GM19452 (cell line): ENCODE results near the gene COL4A2.
"Not testable (repeated sequence)": the region's sequence is repeated elsewhere in the genome, so short reads cannot be mapped to it uniquely, and the experiment has no call there.

Source experiments
- ATAC-seq: cut with Tn5 transposase; IDR thresholded peaks from one replicate; pipeline ENCODE4 v1.9.1; 2021; ENCODE audit not compliant: unreplicated experiment

COL4A2 gene

GRCh38 chr13:110485604-110486003 lies 178.5 kb downstream of the COL4A2 start:
- no peak for ATAC-seq

- ATAC-seq, result no peak
These were observed 179.1 kb downstream of the COL4A2 start for GRCh38 chr13:110486061-110486715.

- not testable (repeated sequence) for ATAC-seq
These were observed 179.8 kb downstream of the COL4A2 start for GRCh38 chr13:110486880-110487279.

GRCh38 chr13:110490009-110490770 lies 183.1 kb downstream of the COL4A2 start:
- ATAC-seq, result no peak

- no peak for ATAC-seq
These were observed 185.0 kb downstream of the COL4A2 start for GRCh38 chr13:110491869-110492678.

- ATAC-seq, result no peak
These were observed 185.9 kb downstream of the COL4A2 start for GRCh38 chr13:110492679-110493593.

- no peak for ATAC-seq
These were observed 186.5 kb downstream of the COL4A2 start for GRCh38 chr13:110493613-110494012.

- no peak for ATAC-seq
These were observed 188.3 kb downstream of the COL4A2 start for GRCh38 chr13:110495376-110495775.

GRCh38 chr13:110495881-110496280 lies 188.8 kb downstream of the COL4A2 start:
- ATAC-seq, result no peak

GRCh38 chr13:110496281-110496680 lies 189.2 kb downstream of the COL4A2 start:
- no peak for ATAC-seq

GRCh38 chr13:110497003-110497402 lies 189.9 kb downstream of the COL4A2 start:
- no peak for ATAC-seq

- ATAC-seq, result not testable (repeated sequence)
These were observed 190.8 kb downstream of the COL4A2 start for GRCh38 chr13:110497896-110498295.

- no peak for ATAC-seq
These were observed 191.2 kb downstream of the COL4A2 start for GRCh38 chr13:110498327-110498726.

GRCh38 chr13:110498765-110499164 lies 191.7 kb downstream of the COL4A2 start:
- ATAC-seq, result no peak

- ATAC-seq, result no peak
These were observed 192.7 kb downstream of the COL4A2 start for GRCh38 chr13:110499621-110500281.

- ATAC-seq, result no peak
These were observed 193.3 kb downstream of the COL4A2 start for GRCh38 chr13:110500341-110500740.

GRCh38 chr13:110501188-110501587 lies 194.1 kb downstream of the COL4A2 start:
- ATAC-seq, result no peak

GRCh38 chr13:110503037-110503901 lies 196.2 kb downstream of the COL4A2 start:
- no peak for ATAC-seq

- no peak for ATAC-seq
These were observed 197.0 kb downstream of the COL4A2 start for GRCh38 chr13:110503979-110504499.
